ENCODE measurements around the gene FBXO28.

FBXO28 gene

DNA sequence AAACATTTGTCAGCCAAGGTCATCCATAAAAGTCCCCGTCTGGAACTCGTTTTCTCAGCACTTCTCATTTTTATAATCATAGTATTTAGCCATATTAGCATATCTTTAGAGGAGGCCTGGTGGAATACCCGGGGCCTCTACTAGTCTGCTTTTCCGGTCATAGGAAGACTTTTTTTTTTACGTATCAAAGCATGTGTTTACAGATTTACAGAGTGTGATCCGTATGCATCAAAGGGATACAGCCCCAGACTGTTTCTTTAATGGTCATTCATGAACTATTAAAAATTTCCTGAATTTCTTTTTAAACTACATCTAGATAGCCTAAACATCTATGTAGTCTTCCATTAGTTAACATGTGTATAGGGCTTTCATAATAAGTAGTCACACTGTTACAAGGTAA, 45.6 kb downstream of the FBXO28 start:
- no peak for DNase-seq

GRCh38 chr1:224160171-224160682, 46.3 kb downstream of the FBXO28 start:
- no peak for DNase-seq

DNA sequence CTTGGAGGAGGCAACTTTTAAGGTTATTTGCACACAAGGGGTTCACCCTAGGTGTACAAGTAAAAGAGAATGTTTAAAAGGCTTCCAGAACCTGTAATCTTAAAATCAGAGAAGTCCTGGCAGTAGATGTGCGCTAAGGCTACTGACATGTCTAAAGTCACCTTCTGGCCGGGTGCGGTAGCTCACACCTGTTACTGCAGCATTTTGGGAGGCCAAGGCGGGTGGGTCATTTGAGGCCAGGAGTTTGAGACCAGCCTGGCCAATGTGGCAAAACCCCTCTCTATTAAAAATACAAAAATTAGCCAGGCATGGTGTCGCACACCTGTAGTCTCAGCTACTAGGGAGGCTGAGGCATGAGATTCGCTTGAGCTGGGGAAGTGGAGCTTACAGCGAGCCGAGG, 48.9 kb downstream of the FBXO28 start:
- no peak for DNase-seq

- no peak for DNase-seq
Measured at GRCh38 chr1:224163311-224163710, 49.4 kb downstream of the FBXO28 start.

- DNase-seq, result no peak
Measured at GRCh38 chr1:224168859-224169380, 55.0 kb downstream of the FBXO28 start.

- no peak for DNase-seq
Measured at GRCh38 chr1:224169718-224170270, 55.9 kb downstream of the FBXO28 start.

GRCh38 chr1:224170343-224170742, 56.4 kb downstream of the FBXO28 start:
- DNase-seq, result no peak

GRCh38 chr1:224170748-224171478, 57.0 kb downstream of the FBXO28 start:
- DNase-seq, result peak; percentile 27

DNA sequence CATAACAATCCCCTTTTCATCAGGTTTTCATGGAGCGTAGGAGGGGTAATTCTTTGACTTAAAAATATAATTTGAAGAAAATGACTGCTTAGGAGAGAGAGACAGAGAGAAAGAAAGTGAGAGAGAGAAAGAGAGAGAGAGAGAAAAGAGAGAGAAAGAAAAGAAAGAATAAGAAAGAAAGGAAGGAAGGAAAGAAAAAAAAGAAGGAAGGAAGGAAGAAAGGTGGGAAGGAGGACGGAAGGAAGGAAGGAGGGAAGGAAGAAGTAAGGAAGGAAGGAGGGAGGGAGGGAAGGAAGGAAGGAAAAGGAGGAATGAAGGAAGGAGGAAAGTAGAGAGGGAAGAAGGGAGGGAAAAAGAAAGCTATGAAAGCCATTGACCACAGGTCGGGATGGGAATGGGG, 58.3 kb downstream of the FBXO28 start:
- no peak for DNase-seq

DNA sequence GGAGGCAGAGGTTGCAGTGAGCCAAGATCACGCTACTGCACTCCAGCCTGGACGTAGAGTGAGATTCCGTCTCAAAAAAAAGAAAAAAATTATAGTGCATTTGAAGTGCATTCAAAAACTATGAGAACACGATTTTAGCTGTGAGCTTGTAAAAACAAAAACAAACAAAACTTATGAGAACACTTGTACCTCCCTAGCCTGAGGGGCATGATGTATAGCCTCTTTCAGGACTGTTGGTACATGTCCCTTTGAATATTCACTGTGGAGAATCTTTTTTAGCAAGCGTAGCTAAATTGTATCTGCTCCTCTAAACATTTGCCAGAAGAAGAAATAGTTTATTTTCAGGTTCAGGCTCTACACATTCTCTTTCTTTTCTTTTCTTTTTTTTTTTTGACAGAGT, 59.6 kb downstream of the FBXO28 start:
- DNase-seq, result no peak

DNA sequence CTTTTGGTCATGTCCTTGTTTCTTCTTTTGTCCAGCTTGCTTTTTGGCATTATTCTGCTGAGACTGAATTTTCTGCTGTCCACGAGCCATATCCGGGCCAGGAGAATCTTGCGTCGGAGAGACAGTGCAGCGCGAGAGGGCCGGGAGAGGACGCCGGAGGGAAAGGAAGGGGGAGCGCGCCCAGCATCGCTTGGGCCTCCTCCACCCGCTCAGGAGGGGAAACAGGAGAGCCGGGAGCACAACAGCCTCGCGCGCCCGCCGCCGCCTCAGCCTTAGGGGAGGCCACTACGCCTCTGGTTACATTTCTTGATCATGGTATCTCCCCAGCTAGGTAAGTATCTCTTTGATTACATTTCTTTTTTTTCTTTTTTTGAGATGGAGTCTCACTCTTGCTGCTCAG, 61.7 kb downstream of the FBXO28 start:
- DNase-seq, result no peak

DNA sequence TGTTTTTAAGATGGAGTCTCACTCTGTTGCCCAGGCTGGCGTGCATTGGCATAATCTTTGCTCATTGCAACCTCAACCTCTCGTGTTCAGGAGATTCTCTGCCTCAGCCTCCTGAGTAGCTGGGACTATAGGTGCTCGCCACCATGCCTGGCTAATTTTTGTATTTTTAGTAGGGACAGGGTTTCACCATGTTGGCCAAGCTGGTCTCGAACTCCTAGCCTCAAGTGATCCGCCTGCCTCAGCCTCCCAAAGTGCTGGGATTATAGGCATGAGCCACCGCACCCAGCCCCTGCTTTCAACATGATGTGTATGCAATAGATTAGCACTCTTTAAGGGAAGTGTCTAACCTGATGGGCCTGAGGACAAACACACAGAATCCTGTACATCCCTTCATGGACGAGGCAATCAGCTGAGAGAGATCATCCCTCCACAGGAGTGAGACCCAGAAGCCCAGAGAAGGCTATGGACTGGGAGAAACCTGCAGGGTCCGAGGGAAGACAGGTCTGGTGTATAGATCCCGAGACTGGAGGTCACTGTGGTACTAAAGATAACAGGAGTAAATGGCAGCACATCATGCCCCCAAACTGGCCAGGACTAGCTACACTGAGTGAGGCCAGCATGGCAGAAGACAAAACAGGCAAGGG, 63.6 kb downstream of the FBXO28 start:
- DNase-seq, result no peak

GRCh38 chr1:224178894-224179293, 65.0 kb downstream of the FBXO28 start:
- no peak for DNase-seq

DNA sequence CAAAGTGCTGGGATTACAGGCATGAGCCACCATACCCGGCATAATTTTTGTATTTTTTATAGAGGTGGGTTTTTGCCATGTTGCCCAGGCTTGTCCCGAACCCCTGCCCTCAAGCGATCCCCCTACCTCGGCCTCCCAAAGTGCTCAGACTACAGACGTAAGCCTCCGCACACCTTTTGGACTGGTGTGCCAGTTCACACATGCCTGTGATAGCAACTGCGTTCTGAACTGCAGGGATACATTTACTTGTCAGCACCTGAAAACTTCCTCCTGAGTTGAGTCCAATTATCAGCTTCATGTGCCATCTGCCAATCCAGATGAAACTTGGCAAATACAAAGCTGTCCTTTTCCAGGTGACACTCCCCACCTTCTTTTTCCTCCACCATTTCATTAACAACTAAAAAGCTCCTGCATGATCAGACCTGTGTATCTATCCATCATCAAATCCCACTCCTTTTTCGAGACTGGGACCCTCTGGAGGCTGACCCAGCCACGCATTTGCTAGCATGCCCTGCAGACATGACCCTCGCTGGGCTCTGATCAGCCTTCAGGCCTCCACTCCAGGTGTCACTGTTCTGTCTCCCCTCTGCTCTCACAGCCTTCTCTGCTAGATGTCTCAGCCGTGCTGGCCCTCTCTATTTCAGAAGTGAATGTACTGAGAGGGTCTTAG, 67.0 kb downstream of the FBXO28 start:
- DNase-seq, result no peak

- DNase-seq, result no peak
Measured at GRCh38 chr1:224181453-224181810, 67.5 kb downstream of the FBXO28 start.

DNA sequence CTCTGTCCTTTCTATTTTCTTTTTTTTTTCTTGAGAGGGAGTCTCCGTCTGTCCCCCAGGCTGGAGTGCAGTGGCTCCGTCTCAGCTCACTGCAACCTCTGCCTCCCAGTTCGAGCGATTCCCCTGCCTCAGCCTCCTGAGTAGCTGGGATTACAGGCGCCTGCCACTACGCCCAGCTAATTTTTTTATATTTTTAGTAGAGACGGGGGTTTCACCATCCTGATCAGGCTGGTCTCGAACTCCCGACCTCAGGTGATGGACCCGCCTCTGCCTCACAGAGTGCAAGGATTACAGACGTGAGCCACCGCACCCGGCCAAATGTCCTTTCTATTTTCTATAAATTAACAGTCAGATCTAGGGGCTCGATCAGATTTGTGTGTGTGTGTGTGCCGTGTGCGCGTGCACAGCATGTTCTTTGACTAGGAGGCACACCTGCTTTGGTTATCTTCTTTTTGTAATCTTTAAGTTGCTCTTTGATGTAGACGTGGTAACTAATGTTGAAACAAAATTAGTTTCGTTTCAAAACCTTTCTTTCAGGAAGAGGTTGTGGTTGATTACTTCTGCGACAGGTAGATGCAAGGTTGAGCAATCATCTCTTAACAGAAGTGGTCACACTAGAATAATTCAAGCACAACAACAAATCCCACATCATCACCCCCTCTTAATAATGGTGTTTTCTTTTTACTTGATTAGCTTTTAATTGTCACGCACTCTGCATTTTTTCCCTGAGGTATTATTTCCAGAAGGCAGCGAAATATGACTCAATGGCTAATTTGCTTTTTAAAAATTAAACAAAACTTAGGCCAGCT, 68.3 kb downstream of the FBXO28 start:
- DNase-seq, result peak; percentile 50

- DNase-seq, result peak; percentile 83
Measured at GRCh38 chr1:224182866-224183590, 69.1 kb downstream of the FBXO28 start, which contains the start of gene DEGS1. Gene DEGS1 (plus strand): TSS chr1:224183240. CDS start chr1:224183337, 97 bp downstream.

GRCh38 chr1:224183591-224184312, 69.8 kb downstream of the FBXO28 start:
- peak; percentile 42 for DNase-seq

DNA sequence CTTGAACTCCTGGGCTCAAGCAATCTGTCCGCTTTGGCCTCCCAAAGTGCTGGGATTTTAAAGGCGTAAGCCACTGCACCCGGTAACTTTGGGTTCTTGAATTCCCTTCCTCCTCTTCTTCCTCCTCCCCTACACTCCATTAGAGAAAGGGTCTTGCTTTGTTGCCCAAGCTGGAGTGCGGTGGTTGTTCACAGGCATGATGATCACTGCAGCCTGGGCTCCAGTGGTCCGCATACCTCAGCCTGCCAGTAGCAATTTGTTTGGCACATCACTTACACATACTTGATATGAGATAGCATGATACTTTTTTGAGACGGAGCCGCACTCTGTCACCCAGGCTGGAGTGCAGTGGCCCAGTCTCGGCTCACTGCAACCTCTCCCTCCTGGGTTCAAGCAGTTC, 71.3 kb downstream of the FBXO28 start:
- DNase-seq, result no peak

- DNase-seq, result no peak
Measured at GRCh38 chr1:224188286-224188685, 74.4 kb downstream of the FBXO28 start.

DNA sequence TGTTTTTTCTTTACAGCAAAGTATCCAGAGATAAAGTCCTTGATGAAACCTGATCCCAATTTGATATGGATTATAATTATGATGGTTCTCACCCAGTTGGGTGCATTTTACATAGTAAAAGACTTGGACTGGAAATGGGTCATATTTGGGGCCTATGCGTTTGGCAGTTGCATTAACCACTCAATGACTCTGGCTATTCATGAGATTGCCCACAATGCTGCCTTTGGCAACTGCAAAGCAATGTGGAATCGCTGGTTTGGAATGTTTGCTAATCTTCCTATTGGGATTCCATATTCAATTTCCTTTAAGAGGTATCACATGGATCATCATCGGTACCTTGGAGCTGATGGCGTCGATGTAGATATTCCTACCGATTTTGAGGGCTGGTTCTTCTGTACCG, 75.7 kb downstream of the FBXO28 start:
- no peak for DNase-seq
